Heart left ventricle (tissue), 16 donors: ENCODE data around the gene P4HTM. TPM values are rescaled to one million over a fixed set of nuclear protein-coding genes. Genes with fewer than 3 reads are reported as not detected.

Source experiments
- ATAC-seq, 4 donors: fragments of 200-7000 bp; cut with Tn5 transposase; one replicate each; pipeline ENCODE4 v1.9.1; 2020 to 2022; ENCODE audit warnings: moderate library complexity in 4 of 4, mild to moderate bottlenecking in 3 of 4, moderate number of reproducible peaks in 1 of 4
- DNase-seq, 5 donors: peaks; one replicate each; pipeline ENCODE4 v3.0.0-alpha.2; 2020
- H3K27ac ChIP-seq, 12 donors: fragments of 200-600 bp; sonication (generic) in 4 of 12; one replicate each; pipeline versions ENCODE4 v1.5.0 to v1.8.0; 2016 to 2022; ENCODE audit warnings: mild to moderate bottlenecking in 2 of 12
- H3K27me3 ChIP-seq, 9 donors: fragments of 200-600 bp; sonication (generic) in 2 of 9; one replicate each; pipeline versions ENCODE4 v1.5.1 to v1.8.0; 2016 to 2022; ENCODE audit warnings: mild to moderate bottlenecking in 3 of 9
- H3K36me3 ChIP-seq, 9 donors: fragments of 200-600 bp; sonication (generic) in 2 of 9; one replicate each; pipeline versions ENCODE4 v1.5.0 to v1.8.0; 2018 to 2022; ENCODE audit warnings: mild to moderate bottlenecking in 2 of 9
- H3K4me1 ChIP-seq, 12 donors: fragments of 200-600 bp; sonication (generic) in 4 of 12; one replicate each; pipeline versions ENCODE4 v1.5.0 to v1.8.0; 2016 to 2022; ENCODE audit warnings: mild to moderate bottlenecking in 3 of 12
- H3K4me3 ChIP-seq, 12 donors: fragments of 200-600 bp; sonication (generic) in 4 of 12; one replicate each; pipeline versions ENCODE4 v1.5.0 to v1.8.0; 2017 to 2022; ENCODE audit warnings: mild to moderate bottlenecking in 9 of 12, moderate library complexity in 4 of 12
- H3K9me3 ChIP-seq, 12 donors: fragments of 200-600 bp; sonication (generic) in 4 of 12; one replicate each; pipeline versions ENCODE4 v1.5.0 to v1.8.0; 2016 to 2022; ENCODE audit warnings: mild to moderate bottlenecking in 1 of 12
- CTCF ChIP-seq, 12 donors: fragments of 200-600 bp; sonication (generic) in 4 of 12; IDR thresholded peaks; one replicate each; pipeline versions ENCODE4 v1.5.0 to v1.8.0; 2018 to 2022; ENCODE audit warnings: antibody characterized with exemption in 12 of 12, mild to moderate bottlenecking in 5 of 12
- POLR2A ChIP-seq, 2 donors: fragments of 450-650 bp; IDR thresholded peaks; one replicate each; pipeline ENCODE4 v1.6.1; 2017; ENCODE audit warnings: antibody characterized with exemption in 2 of 2, mild to moderate bottlenecking in 2 of 2, moderate library complexity in 2 of 2
- WGBS, 4 donors: extraction: QIAGEN DNeasy Blood & Tissue Kit in 2 of 4; methylation state at CpG; one replicate each; pipeline versions ENCODE4 v1.1.5 to v1.1.7; 2013 to 2018; 5-methylcytosine and 5-hydroxymethylcytosine counted together
- intact Hi-C, 10 donors: fragments of 100-400 bp; cut with DNase I; formaldehyde crosslinking; loops; one replicate each; pipeline versions ENCODE4 v1.11.1 to v1.14.2; 2022
- polyA plus RNA-seq, 2 donors: library from polyadenylated mRNA; stranded (reverse); fragments of 200-250 nt; gene quantifications; one replicate each; pipeline ENCODE4 v1.2.3, GENCODE V29; 2013
- total RNA-seq, 9 donors: library from RNA; depleted of rRNA in 2 of 9; stranded (reverse); fragments of >200 nt in 2 of 9; fragmentation: NEBNext Ultra II Directional in 3 of 9; extraction: Animal tissue kit (Norgen Biotek cat#: 25700) in 3 of 9; gene quantifications; one replicate each; pipeline versions ENCODE4 v1.1.0 to v1.2.4, GENCODE V29; 2016 to 2023
- donor health status: ischemic (EF 13 %, LVEDD 7.1; RV severe dilation, severe dysfunction).
- donor health status: healthy with polysubstance abuse.
- donor health status: DM: no; HTN: yes; CAD: no.
- donor health status: DM: no; HTN: no; CAD: no.
- donor health status: ischemic (EF 25% LVEDD 6.9; RV normal size, moderate dysfunction).
- donor health status: ischemic (EF 25% LVEDD 5.7; RV mildly dilated, moderate dysfunction).
- donor health status: healthy.
- donor health status: DM: yes; HTN: yes; CAD: no.
- donor health status: ischemic (EF 35%, LVEDD 5.7; RV mildly dilated, moderate dysfunction).
- donor health status: nonischemic (EF 11% LVEDD 7.7; RV severe dilation, severe dysfunction).
- donor health status: DM: yes; HTN: yes; CAD: no.
- donor health status: PGD.
- donor health status: ischemic (EF 29% LVEDD 5.4; RV normal size, mild dysfunction).
- donor health status: nonischemic (EF 23%, LVEDD 6.1; RV moderate dilation, normal function).

The P4HTM gene
- total and polyA plus RNA-seq, 11 donors = 19.0 to 42.7 (median 33.9) TPM

DNA sequence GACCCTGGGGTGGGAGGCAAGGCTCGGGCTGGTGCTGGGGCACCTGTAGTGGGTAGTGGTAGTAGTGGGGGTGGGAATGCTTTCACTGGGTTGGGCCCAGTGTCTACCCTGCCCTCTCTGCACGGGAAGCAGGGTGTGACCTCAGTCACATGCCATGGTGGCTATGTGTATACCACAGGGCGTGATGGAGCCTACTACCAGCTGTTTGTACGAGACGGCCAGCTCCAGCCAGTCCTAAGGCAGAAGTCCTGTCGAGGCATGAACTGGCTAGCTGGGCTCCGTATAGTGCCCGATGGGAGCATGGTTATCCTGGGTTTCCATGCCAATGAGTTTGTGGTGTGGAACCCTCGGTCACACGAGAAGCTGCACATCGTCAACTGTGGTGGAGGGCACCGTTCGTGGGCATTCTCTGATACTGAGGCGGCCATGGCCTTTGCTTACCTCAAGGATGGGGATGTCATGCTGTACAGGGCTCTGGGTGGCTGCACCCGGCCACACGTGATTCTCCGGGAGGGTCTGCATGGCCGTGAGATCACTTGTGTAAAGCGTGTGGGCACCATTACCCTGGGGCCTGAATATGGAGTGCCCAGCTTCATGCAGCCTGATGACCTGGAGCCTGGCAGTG, 23.2 kb downstream of the P4HTM start:
- Histone ChIP-seq H3K36me3 (peaks cover 0 to 57% (median 39%) of the 10 kb centered on the region in 9 donors), H3K4me1 (peaks cover 0 to 32% (median 20%) of the 10 kb centered on the region in 12 donors), H3K9me3 (no peaks in the 10 kb centered on the region), H3K27me3 (no peaks in the 10 kb centered on the region), H3K27ac (peak overlapping the region in 9 of 12 donors; percentile 49 to 69 (median 54)), H3K4me3 (no peak overlapping the region)
- TF ChIP-seq CTCF (IDR thresholded peaks at IDR 0.05) (no peak), POLR2A (IDR thresholded peaks at IDR 0.05) (no peak)
- ATAC-seq (no peak), DNase-seq (peak in 1 of 5 donors; percentile 5)
- intact Hi-C loops = no loop called here
- 80 to 84% (median 81%) methylated on average over 14 to 19 of the region's 19 CpGs for WGBS, 4 donors

DNA sequence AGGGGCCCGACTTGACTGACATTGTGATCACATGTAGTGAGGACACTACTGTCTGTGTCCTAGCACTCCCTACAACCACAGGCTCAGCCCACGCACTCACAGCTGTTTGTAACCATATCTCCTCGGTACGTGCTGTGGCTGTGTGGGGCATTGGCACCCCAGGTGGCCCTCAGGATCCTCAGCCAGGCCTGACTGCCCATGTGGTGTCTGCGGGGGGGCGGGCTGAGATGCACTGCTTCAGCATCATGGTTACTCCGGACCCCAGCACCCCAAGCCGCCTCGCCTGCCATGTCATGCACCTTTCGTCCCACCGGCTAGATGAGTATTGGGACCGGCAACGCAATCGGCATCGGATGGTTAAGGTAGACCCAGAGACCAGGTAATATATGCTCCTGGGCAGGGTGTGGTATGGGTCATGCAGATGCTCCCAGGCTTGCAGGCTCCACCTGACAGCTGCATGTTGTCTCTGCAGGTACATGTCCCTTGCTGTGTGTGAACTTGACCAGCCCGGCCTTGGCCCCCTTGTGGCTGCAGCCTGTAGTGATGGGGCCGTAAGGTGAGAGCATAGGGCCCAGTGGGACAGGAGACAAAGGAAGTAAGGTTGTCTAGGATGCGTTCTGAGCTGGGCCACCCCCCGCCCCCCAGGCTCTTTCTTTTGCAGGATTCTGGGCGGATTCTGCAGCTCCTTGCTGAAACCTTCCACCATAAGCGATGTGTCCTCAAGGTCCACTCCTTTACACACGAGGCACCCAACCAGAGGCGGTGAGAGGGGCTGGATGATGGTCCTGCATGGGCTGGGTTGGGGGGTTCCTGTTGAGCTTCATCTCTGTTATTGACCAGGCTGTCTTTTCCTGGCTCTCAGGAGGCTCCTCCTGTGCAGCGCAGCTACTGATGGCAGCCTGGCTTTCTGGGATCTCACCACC, 24.0 kb downstream of the P4HTM start:
- H3K36me3 ChIP-seq = peaks cover 0 to 57% (median 39%) of the 10 kb centered on the region in 9 donors
- 84 to 85% (median 85%) methylated on average over 15 to 24 of the region's 24 CpGs for WGBS, 4 donors

GRCh38 chr3:49015072-49015471, 25.0 kb downstream of the P4HTM start:
- intact Hi-C loops = no loop called here
- WGBS, 4 donors = 86 to 90% (median 88%) methylated on average over 5 to 8 of the region's 8 CpGs
- H3K9me3 ChIP-seq = no peaks in the 10 kb centered on the region
- no peak overlapping the region for H3K27ac ChIP-seq
- ATAC-seq = no peak
- H3K36me3 ChIP-seq = peaks cover 0 to 57% (median 39%) of the 10 kb centered on the region in 9 donors
- DNase-seq = no peak
- H3K4me3 ChIP-seq = no peak overlapping the region
- H3K4me1 ChIP-seq = peaks cover 0 to 41% (median 30%) of the 10 kb centered on the region in 12 donors
- TF ChIP-seq POLR2A (IDR thresholded peaks at IDR 0.05) (no peak), CTCF (IDR thresholded peaks at IDR 0.05) (no peak)
- H3K27me3 ChIP-seq = no peaks in the 10 kb centered on the region

More for the DNA sequence above, 24.0 kb downstream of the P4HTM start:
- intact Hi-C loops = no loop called here
- ATAC-seq = no peak
- DNase-seq = peak in 1 of 5 donors; percentile 35
- H3K4me1 ChIP-seq = peaks cover 0 to 31% (median 22%) of the 10 kb centered on the region in 12 donors
- H3K27me3 ChIP-seq = no peaks in the 10 kb centered on the region
- H3K27ac ChIP-seq = peak overlapping the region in 1 of 12 donors; percentile 61
- H3K9me3 ChIP-seq = no peaks in the 10 kb centered on the region
- H3K4me3 ChIP-seq = no peak overlapping the region
- TF ChIP-seq POLR2A (IDR thresholded peaks at IDR 0.05) (no peak), CTCF (IDR thresholded peaks at IDR 0.05) (peak in 10 of 12 donors; percentile 17 to 51 (median 38))

- Histone ChIP-seq H3K36me3 (peaks cover 0 to 57% (median 39%) of the 10 kb centered on the region in 9 donors), H3K4me1 (peaks cover 0 to 48% (median 36%) of the 10 kb centered on the region in 12 donors), H3K9me3 (no peaks in the 10 kb centered on the region), H3K27me3 (no peaks in the 10 kb centered on the region), H3K27ac (no peak overlapping the region), H3K4me3 (no peak overlapping the region)
- DNase-seq (no peak), ATAC-seq (no peak)
- no peak for TF ChIP-seq CTCF (IDR thresholded peaks at IDR 0.05)
- no peak for TF ChIP-seq POLR2A (IDR thresholded peaks at IDR 0.05)
- intact Hi-C loops = no loop called here
- WGBS, 4 donors = 75 to 85% (median 81%) methylated on average over 3 to 6 of the region's 6 CpGs
These were observed 25.7 kb downstream of the P4HTM start for GRCh38 chr3:49015765-49016164.
